Measurements from ENCODE around the gene CENPN. TPM values are rescaled to one million over a fixed set of nuclear protein-coding genes. Genes with fewer than 3 reads are reported as not detected.

CENPN gene
- total RNA-seq, 2 experiments from 2014 or later, result 8.7 to 9.7 TPM

- ChIA-PET CTCF (interaction anchor here (1.0 to 3.9 kb wide), 2 partner anchors 11 to 27 kb away, joined by 3 to 15 read pairs; partner anchors contain the start of gene ATMIN), POLR2A (no interaction called here)
- Histone ChIP-seq H3K27ac (ENCODE audit: low read depth in 1 of 2, low read length in 2 of 2) (no peak overlapping the region), H3K9me3 (ENCODE audit: control insufficient read depth in 1 of 2, insufficient read depth in 1 of 2, low read length in 2 of 2) (no peaks in the 10 kb centered on the region), H3K4me3 (ENCODE audit: low read length) (peak overlapping the region; percentile 79), H3K27me3 (ENCODE audit: control insufficient read depth in 1 of 2, insufficient read depth in 2 of 2, low read length in 2 of 2) (no peaks in the 10 kb centered on the region), H3K4me1 (ENCODE audit: insufficient read depth, low read length) (peaks cover 35% of the 10 kb centered on the region), H3K36me3 (ENCODE audit: insufficient read depth, low read length) (no peaks in the 10 kb centered on the region)
- H3K4me1 Mint-ChIP-seq (ENCODE audit: low read depth), result peaks cover 33% of the 10 kb centered on the region
- peak in 2 of 14 experiments; percentile 5 to 41 for DNase-seq
- no peaks in the 10 kb centered on the region for H3K27me3 Mint-ChIP-seq
- ATAC-seq (ENCODE audit: poor library complexity), result no peak
- H3K9me3 Mint-ChIP-seq, result no peaks in the 10 kb centered on the region
- intact Hi-C loops (cut with DNase I, micrococcal nuclease), result loop anchor here in 1 of 2 experiments (5.0 to 10.0 kb wide), 4 partner anchors 204 to 1156 kb away; partner anchors contain the start of genes CDYL2 and DYNLRB2
- peak overlapping the region; percentile 99 for H3K27ac Mint-ChIP-seq
- no peak for TF ChIP-seq CTCF (IDR thresholded peaks at IDR 0.05)
- H3K4me3 Mint-ChIP-seq, result peak overlapping the region; percentile 90
- H3K36me3 Mint-ChIP-seq (ENCODE audit: low read depth), result peaks cover 18% of the 10 kb centered on the region
Observed at GRCh38 chr16:81008505-81008789, 1.4 kb downstream of the CENPN start.

GRCh38 chr16:81012974-81013373, 6.0 kb downstream of the CENPN start:
- ChIA-PET CTCF (no interaction called here), POLR2A (no interaction called here)
- H3K27ac ChIP-seq (ENCODE audit: low read depth in 1 of 2, low read length in 2 of 2), result no peak overlapping the region
- H3K9me3 ChIP-seq (ENCODE audit: control insufficient read depth in 1 of 2, insufficient read depth in 1 of 2, low read length in 2 of 2), result no peaks in the 10 kb centered on the region
- ATAC-seq (ENCODE audit: poor library complexity) (no peak), DNase-seq (no peak)
- no peaks in the 10 kb centered on the region for H3K27me3 ChIP-seq (ENCODE audit: control insufficient read depth in 1 of 2, insufficient read depth in 2 of 2, low read length in 2 of 2)
- no peaks in the 10 kb centered on the region for H3K27me3 Mint-ChIP-seq
- no peak overlapping the region for H3K4me3 ChIP-seq (ENCODE audit: low read length)
- H3K4me1 Mint-ChIP-seq (ENCODE audit: low read depth), result no peaks in the 10 kb centered on the region
- H3K4me3 Mint-ChIP-seq, result no peak overlapping the region
- H3K36me3 ChIP-seq (ENCODE audit: insufficient read depth, low read length), result peaks cover 4% of the 10 kb centered on the region
- TF ChIP-seq CTCF (IDR thresholded peaks at IDR 0.05), result no peak
- intact Hi-C loops (cut with DNase I, micrococcal nuclease), result loop anchor here in 1 of 2 experiments (1.0 to 10.0 kb wide), 2 partner anchors 19 to 612 kb away; no protein-coding TSS in a partner anchor
- no peaks in the 10 kb centered on the region for H3K36me3 Mint-ChIP-seq (ENCODE audit: low read depth)
- H3K9me3 Mint-ChIP-seq, result no peaks in the 10 kb centered on the region
- peaks cover 5% of the 10 kb centered on the region for H3K4me1 ChIP-seq (ENCODE audit: insufficient read depth, low read length)
- no peak overlapping the region for H3K27ac Mint-ChIP-seq

- Mint-ChIP-seq H3K27ac (no peak overlapping the region), H3K4me3 (no peak overlapping the region), H3K36me3 (ENCODE audit: low read depth) (peaks cover 11% of the 10 kb centered on the region), H3K9me3 (no peaks in the 10 kb centered on the region), H3K4me1 (ENCODE audit: low read depth) (no peaks in the 10 kb centered on the region), H3K27me3 (no peaks in the 10 kb centered on the region)
- H3K9me3 ChIP-seq (ENCODE audit: control insufficient read depth in 1 of 2, insufficient read depth in 1 of 2, low read length in 2 of 2), result no peaks in the 10 kb centered on the region
- DNase-seq, result no peak
- POLR2A ChIA-PET, result no interaction called here
- intact Hi-C loops (cut with DNase I, micrococcal nuclease), result loop anchor here in 1 of 2 experiments (10.0 kb wide), 1 partner anchor 610 kb away; no protein-coding TSS in a partner anchor
- H3K27me3 ChIP-seq (ENCODE audit: control insufficient read depth in 1 of 2, insufficient read depth in 2 of 2, low read length in 2 of 2), result no peaks in the 10 kb centered on the region
- no peak for ATAC-seq (ENCODE audit: poor library complexity)
- H3K4me3 ChIP-seq (ENCODE audit: low read length), result no peak overlapping the region
- no peak overlapping the region for H3K27ac ChIP-seq (ENCODE audit: low read depth in 1 of 2, low read length in 2 of 2)
- H3K36me3 ChIP-seq (ENCODE audit: insufficient read depth, low read length), result peaks cover 4% of the 10 kb centered on the region
- no peak for TF ChIP-seq CTCF (IDR thresholded peaks at IDR 0.05)
- H3K4me1 ChIP-seq (ENCODE audit: insufficient read depth, low read length), result no peaks in the 10 kb centered on the region
- CTCF ChIA-PET, result interaction anchor here (1.1 to 1.3 kb wide), 2 partner anchors 10 to 21 kb away, joined by 3 to 6 read pairs; partner anchors contain the start of gene ATMIN
Observed at GRCh38 chr16:81014672-81015071, 7.7 kb downstream of the CENPN start.

All from CD4-positive, alpha-beta T cell (primary cell).